ENCODE data around the gene SMCO2. TPM values are rescaled to one million over a fixed set of nuclear protein-coding genes. Genes with fewer than 3 reads are reported as not detected.
A peak's percentile ranks its signal among the peaks of the same experiment; 100 is the strongest.

The SMCO2 gene
- total RNA-seq = under 1 TPM in 1 of 4 donors, not detected in 3; 0.28 TPM
- 0.14 TPM for polyA plus RNA-seq
- long read RNA-seq, donor 1 = 0 reads
- long read RNA-seq, donor 2 = 0 reads
- long read RNA-seq, donor 3 = 0 reads
- long read RNA-seq, donor 4 = 0 reads

DNA sequence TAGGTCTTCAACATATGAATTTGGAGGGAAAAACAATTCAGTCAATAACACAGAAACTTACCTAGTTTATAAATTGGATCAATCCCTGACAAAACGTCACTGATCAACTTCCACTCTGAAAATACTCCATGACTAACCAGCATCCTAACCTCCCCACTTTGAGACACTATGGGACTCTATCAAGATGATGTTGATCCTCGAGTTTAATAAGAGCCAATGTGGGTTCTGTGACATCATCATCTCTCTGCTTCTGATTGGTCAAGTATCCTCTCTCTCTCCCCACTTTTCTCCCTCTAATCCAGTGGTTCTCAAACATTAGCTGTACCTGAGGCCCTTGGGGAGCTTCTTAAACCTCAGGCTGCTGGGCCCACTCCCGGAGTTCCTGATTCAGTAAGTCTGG lies at the start of gene SMCO2:
SMCO2 (plus strand) TSS at position 301 of the 400 bp plus-strand sequence. CDS start 23,896 bp downstream, outside the sequence.
- Histone ChIP-seq H3K9me3 (ENCODE audit: control insufficient read depth, low read length) (no peaks in the 10 kb centered on the region), H3K27ac (ENCODE audit: low read length) (no peak within 1 kb of the TSS), H3K27me3 (ENCODE audit: control insufficient read depth, insufficient read depth) (no peaks in the 10 kb centered on the region), H3K4me1 (ENCODE audit: control insufficient read depth, insufficient read depth, low read length) (no peaks in the 10 kb centered on the region), H3K4me3 (ENCODE audit: low read length) (no peak within 1 kb of the TSS)
- no peak for DNase-seq
- no peak for ATAC-seq
- WGBS = 96% methylated on average over 3 of the region's 3 CpGs
- intact Hi-C loops (cut with DNase I) = no loop called here

DNA sequence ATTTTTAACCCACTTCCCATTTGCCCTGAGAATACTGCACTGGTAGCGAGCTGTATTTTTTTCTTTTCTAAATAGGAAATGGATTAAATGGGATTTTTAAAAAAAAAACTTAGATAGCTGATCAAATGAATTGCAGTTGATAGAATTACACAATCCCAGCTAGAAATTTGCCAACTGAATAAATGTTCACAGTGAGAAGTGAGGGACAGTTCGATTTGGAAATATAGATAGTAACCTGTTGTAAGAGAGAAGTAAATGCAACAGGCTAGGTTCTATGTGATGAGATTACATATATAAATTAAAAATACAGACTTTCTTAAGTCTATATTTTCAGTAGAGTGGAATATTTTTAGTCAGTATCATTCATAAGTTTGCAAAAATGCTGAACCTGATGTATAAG lies 48.1 kb upstream of the SMCO2 start:
- ATAC-seq = no peak
- Histone ChIP-seq H3K4me1 (ENCODE audit: control insufficient read depth, insufficient read depth, low read length) (no peaks in the 10 kb centered on the region), H3K9me3 (ENCODE audit: control insufficient read depth, low read length) (no peaks in the 10 kb centered on the region), H3K27me3 (ENCODE audit: control insufficient read depth, insufficient read depth) (no peaks in the 10 kb centered on the region), H3K4me3 (ENCODE audit: low read length) (no peak overlapping the region), H3K27ac (ENCODE audit: low read length) (no peak overlapping the region)
- DNase-seq = no peak
- 68% methylated on average over 2 of the region's 2 CpGs for WGBS
- intact Hi-C loops (cut with DNase I) = no loop called here

DNA sequence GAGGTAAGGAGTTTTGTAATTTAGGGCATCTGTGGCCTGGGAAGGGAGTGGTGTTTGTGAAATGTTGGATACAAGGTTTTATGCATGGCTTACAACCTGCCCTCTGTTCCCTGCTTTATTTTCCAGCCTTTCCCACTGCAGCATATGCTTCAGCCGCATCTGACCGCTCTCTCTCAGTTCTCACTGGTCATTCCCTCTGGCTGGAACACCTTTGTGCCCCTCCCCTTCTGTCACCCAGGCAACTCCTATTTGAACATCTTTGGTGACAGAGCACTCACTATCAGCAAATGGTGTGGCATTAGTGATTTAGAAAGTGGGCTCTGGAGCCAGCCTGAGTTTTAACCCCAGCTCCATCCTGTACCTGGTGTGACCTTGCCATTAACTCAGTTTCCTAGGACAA lies 47.5 kb upstream of the SMCO2 start:
- WGBS = 98% methylated on average over 2 of the region's 2 CpGs
- intact Hi-C loops (cut with DNase I) = no loop called here
- ATAC-seq (no peak), DNase-seq (no peak)
- Histone ChIP-seq H3K4me1 (ENCODE audit: control insufficient read depth, insufficient read depth, low read length) (no peaks in the 10 kb centered on the region), H3K9me3 (ENCODE audit: control insufficient read depth, low read length) (no peaks in the 10 kb centered on the region), H3K27ac (ENCODE audit: low read length) (no peak overlapping the region), H3K4me3 (ENCODE audit: low read length) (no peak overlapping the region), H3K27me3 (ENCODE audit: control insufficient read depth, insufficient read depth) (no peaks in the 10 kb centered on the region)

DNA sequence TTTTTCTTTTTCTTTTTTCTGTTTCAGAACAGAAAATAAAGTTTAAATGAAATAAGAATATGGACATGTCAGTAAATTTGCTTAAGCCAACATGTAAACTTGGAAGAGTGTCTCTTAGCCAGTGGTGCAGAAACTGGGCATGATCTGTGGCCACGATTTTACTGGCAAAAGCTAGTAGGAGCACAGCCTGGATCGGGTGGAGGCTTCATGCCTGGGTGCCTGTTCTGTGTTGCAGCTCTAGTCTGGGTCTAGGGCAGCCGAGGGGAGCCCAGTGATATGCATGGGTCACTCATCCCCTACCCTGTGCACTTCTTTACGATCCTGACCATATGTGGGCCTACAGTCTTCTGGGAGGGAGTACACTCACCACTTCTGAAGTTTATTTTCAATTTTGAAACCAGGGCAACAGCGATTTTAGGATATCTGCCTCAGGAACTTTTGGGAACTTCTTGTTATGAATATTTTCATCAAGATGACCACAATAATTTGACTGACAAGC lies 45.6 kb upstream of the SMCO2 start:
- WGBS = 89% methylated on average over 5 of the region's 5 CpGs
- H3K4me1 ChIP-seq (ENCODE audit: control insufficient read depth, insufficient read depth, low read length) = no peaks in the 10 kb centered on the region
- no peak overlapping the region for H3K27ac ChIP-seq (ENCODE audit: low read length)
- H3K4me3 ChIP-seq (ENCODE audit: low read length) = no peak overlapping the region
- ATAC-seq = no peak
- no peaks in the 10 kb centered on the region for H3K9me3 ChIP-seq (ENCODE audit: control insufficient read depth, low read length)
- H3K27me3 ChIP-seq (ENCODE audit: control insufficient read depth, insufficient read depth) = no peaks in the 10 kb centered on the region
- peak in 1 of 3 donors; percentile 28 for DNase-seq
- intact Hi-C loops (cut with DNase I) = no loop called here

DNA sequence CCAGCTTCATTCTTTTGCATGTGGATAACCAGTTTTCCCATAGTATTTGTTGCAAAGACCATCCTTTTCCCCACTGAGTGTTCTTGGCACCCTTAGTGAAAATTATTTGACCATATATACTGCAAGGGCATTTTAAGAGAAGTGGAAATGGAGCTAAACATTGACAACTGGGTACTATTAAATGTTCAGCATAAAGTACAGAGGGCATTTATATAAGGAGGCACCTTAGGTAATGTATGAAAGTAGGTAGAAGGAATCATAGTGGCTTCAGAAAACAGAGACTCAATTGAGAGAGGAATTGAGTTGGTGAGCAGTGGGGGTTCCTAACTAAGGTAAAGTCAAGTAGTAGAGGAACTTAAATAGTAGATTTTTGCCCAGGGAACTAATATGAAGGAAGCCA lies 34.5 kb upstream of the SMCO2 start:
- intact Hi-C loops (cut with DNase I) = no loop called here
- ATAC-seq (no peak), DNase-seq (no peak)
- no peaks in the 10 kb centered on the region for H3K9me3 ChIP-seq (ENCODE audit: control insufficient read depth, low read length)
- no peaks in the 10 kb centered on the region for H3K27me3 ChIP-seq (ENCODE audit: control insufficient read depth, insufficient read depth)
- H3K27ac ChIP-seq (ENCODE audit: low read length) = no peak overlapping the region
- H3K4me1 ChIP-seq (ENCODE audit: control insufficient read depth, insufficient read depth, low read length) = no peaks in the 10 kb centered on the region
- H3K4me3 ChIP-seq (ENCODE audit: low read length) = no peak overlapping the region

DNA sequence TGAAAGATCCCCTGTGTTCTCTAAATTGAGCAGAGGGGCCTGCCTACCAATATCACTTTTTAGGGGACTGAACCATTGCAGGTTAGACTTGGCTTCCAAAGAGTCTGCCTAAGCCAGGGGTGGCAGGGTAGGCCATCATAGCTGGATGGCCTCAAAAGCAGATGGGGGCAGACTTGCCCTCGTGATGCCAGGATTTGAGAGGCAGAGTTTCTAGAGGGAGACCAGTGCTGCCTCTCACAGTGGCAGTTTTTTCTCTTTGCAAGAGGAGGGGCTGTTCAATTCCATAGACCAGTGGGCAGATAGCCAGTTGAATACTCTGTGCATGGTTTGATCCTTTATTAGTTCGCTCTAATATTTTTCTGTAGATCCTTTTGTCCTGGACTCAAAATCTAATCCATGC lies 23.8 kb upstream of the SMCO2 start:
- H3K27me3 ChIP-seq (ENCODE audit: control insufficient read depth, insufficient read depth) = no peaks in the 10 kb centered on the region
- ATAC-seq (peak in 1 of 2 donors; percentile 22), DNase-seq (no peak)
- intact Hi-C loops (cut with DNase I) = loop anchor here in 1 of 4 donors (10.0 kb wide), 1 partner anchor 232 kb away; no protein-coding TSS in a partner anchor
- no peak overlapping the region for H3K27ac ChIP-seq (ENCODE audit: low read length)
- H3K4me1 ChIP-seq (ENCODE audit: control insufficient read depth, insufficient read depth, low read length) = no peaks in the 10 kb centered on the region
- WGBS = 89% methylated on average over 2 of the region's 2 CpGs
- H3K9me3 ChIP-seq (ENCODE audit: control insufficient read depth, low read length) = no peaks in the 10 kb centered on the region
- H3K4me3 ChIP-seq (ENCODE audit: low read length) = no peak overlapping the region

DNA sequence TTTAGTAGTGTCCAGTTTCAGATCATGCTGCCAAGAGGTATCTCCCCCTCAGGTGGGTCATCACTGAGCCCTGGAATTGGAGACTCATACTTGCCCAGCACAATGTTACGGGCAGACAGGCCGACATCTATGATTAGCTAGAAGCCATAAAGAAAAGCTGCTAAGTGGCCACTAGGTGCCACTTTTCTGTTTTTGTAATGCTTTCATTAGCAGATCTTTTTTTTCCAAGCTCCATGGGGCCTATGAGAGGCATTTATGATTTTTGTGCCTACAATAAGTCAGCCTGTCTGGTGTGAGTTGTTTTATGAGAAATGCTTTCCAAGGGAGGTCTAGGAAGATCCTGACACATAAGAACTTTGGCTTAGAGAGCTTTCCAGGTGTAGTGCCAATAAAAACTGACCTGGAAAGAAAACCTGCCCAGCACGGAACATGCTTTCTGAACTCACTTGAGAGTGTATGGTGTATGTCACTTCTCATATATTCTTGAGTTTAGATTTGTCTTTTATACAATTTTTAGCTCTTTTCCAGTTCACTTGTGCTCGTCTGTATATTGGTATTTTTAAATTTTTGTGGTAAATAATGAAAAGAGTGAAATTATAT lies 21.8 kb upstream of the SMCO2 start:
- intact Hi-C loops (cut with DNase I) = loop anchor here in 1 of 4 donors (10.0 kb wide), 1 partner anchor 230 kb away; no protein-coding TSS in a partner anchor
- WGBS = 65% methylated on average over 4 of the region's 4 CpGs
- DNase-seq = no peak
- Histone ChIP-seq H3K4me1 (ENCODE audit: control insufficient read depth, insufficient read depth, low read length) (no peaks in the 10 kb centered on the region), H3K27me3 (ENCODE audit: control insufficient read depth, insufficient read depth) (no peaks in the 10 kb centered on the region), H3K4me3 (ENCODE audit: low read length) (no peak overlapping the region), H3K27ac (ENCODE audit: low read length) (no peak overlapping the region), H3K9me3 (ENCODE audit: control insufficient read depth, low read length) (no peaks in the 10 kb centered on the region)
- ATAC-seq = peak; percentile 79 to 89

DNA sequence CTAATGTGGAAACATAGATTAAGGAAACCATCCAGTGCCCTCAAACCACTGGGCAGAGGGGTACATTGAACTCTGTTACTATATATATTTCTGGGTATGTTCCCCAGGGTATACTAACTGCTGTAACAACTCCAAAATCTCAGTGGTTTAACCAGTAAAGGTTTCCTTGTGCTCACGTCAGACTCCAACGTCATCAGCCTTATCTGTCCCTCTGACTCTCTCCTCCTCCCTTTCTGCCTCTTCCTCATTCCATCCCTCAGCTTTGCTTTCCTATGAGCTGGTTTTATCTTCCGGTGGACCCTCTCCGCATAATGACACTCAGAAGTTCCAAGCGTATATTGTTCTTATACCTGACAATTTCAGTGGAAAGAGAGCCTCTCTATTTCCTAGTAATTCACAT lies 21.2 kb upstream of the SMCO2 start:
- Histone ChIP-seq H3K27me3 (ENCODE audit: control insufficient read depth, insufficient read depth) (no peaks in the 10 kb centered on the region), H3K27ac (ENCODE audit: low read length) (no peak overlapping the region), H3K4me3 (ENCODE audit: low read length) (no peak overlapping the region), H3K9me3 (ENCODE audit: control insufficient read depth, low read length) (no peaks in the 10 kb centered on the region), H3K4me1 (ENCODE audit: control insufficient read depth, insufficient read depth, low read length) (no peaks in the 10 kb centered on the region)
- ATAC-seq (peak; percentile 36 to 44), DNase-seq (no peak)
- 69% methylated on average over 5 of the region's 5 CpGs for WGBS
- intact Hi-C loops (cut with DNase I) = loop anchor here in 1 of 4 donors (10.0 kb wide), 1 partner anchor 229 kb away; no protein-coding TSS in a partner anchor

DNA sequence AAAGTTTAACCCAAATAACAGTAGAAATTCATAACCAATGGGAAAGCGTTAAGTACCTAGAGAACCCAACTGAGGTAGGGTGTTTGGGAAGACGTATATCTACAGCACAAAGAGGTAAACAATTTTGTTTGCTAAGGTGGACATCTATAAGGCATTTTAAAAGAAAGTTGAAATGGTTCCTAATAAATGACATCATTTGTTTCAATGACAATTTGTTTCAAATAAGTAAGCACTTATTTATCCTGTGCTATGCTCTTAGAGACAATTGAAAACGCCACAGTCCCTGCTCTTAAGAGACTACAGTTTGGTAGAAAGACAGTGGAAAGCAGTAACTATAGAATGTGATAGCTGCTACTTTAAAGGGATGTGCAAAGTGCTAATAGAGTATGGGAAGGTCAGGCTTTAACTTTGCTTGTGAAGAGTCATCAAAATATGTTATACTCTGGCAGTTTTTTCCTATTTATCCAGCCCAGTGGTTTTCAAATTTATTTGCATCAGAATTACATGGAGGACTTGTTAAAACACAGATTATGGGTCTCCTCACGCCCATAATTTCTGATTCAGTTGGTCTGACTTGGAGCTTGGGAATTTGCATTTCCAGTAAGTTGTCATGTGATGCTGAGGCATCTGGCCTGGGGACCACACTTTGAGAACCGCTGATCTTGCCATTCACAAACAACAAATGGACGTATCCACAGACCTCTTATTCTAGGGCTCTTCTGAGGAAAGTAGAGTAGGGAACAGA lies 19.6 kb upstream of the SMCO2 start:
- ATAC-seq (no peak), DNase-seq (no peak)
- intact Hi-C loops (cut with DNase I) = loop anchor here in 1 of 4 donors (10.0 kb wide), 1 partner anchor 228 kb away; no protein-coding TSS in a partner anchor
- no peaks in the 10 kb centered on the region for H3K27me3 ChIP-seq (ENCODE audit: control insufficient read depth, insufficient read depth)
- H3K27ac ChIP-seq (ENCODE audit: low read length) = no peak overlapping the region
- no peak overlapping the region for H3K4me3 ChIP-seq (ENCODE audit: low read length)
- 95% methylated on average over 6 of the region's 6 CpGs for WGBS
- H3K4me1 ChIP-seq (ENCODE audit: control insufficient read depth, insufficient read depth, low read length) = no peaks in the 10 kb centered on the region
- H3K9me3 ChIP-seq (ENCODE audit: control insufficient read depth, low read length) = no peaks in the 10 kb centered on the region

DNA sequence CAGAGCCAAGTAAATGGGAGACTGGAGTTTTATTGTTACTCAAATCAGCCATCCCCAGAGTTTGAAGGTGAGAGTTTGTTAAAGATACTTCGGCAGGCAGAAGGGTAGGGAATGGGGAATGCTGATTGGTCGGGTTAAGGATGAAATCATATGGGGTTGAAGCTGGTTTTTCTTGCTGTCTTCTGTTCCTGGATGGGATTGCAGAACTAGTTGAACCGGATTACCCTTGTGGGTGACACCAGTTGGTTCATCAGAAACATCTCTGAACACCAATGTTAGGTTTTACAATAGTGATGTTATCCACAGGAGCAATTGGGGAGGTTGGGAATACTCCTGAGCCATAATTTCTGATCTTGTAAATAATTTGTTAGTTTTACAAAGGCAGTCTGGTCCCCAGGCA lies 18.7 kb upstream of the SMCO2 start:
- ATAC-seq (no peak), DNase-seq (no peak)
- no peaks in the 10 kb centered on the region for H3K9me3 ChIP-seq (ENCODE audit: control insufficient read depth, low read length)
- WGBS = 95% methylated on average over 3 of the region's 3 CpGs
- H3K4me1 ChIP-seq (ENCODE audit: control insufficient read depth, insufficient read depth, low read length) = no peaks in the 10 kb centered on the region
- H3K4me3 ChIP-seq (ENCODE audit: low read length) = no peak overlapping the region
- intact Hi-C loops (cut with DNase I) = loop anchor here in 1 of 4 donors (10.0 kb wide), 1 partner anchor 227 kb away; no protein-coding TSS in a partner anchor
- no peak overlapping the region for H3K27ac ChIP-seq (ENCODE audit: low read length)
- H3K27me3 ChIP-seq (ENCODE audit: control insufficient read depth, insufficient read depth) = no peaks in the 10 kb centered on the region

DNA sequence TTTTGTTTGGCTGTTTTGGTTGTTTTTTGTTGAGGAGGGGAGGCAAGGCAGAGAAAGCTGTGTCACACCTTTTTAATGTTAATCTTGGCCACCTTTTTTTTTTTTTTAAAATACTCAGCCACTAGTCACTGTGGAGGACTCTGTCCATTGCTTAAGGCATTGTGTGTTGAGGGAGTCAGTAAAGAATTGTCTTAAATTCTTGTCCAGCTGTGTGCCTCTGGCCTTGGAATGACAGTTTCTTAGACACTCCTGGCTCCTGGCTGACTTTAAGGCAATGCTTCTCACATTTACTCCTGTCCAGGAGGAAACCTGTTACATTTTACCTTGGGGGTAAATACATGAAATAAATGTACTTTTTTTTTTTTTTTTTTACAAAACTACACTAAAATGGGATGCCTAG lies 18.1 kb upstream of the SMCO2 start:
- DNase-seq (no peak), ATAC-seq (no peak)
- no peaks in the 10 kb centered on the region for H3K4me1 ChIP-seq (ENCODE audit: control insufficient read depth, insufficient read depth, low read length)
- H3K27me3 ChIP-seq (ENCODE audit: control insufficient read depth, insufficient read depth) = no peaks in the 10 kb centered on the region
- H3K9me3 ChIP-seq (ENCODE audit: control insufficient read depth, low read length) = no peaks in the 10 kb centered on the region
- H3K27ac ChIP-seq (ENCODE audit: low read length) = no peak overlapping the region
- intact Hi-C loops (cut with DNase I) = loop anchor here in 1 of 4 donors (10.0 kb wide), 1 partner anchor 226 kb away; no protein-coding TSS in a partner anchor
- no peak overlapping the region for H3K4me3 ChIP-seq (ENCODE audit: low read length)

Measured in right cardiac atrium (tissue), 5 donors.